GM19023 (cell line): ENCODE data around the gene HOXD13.

Experiments
- ATAC-seq: cut with Tn5 transposase; IDR thresholded peaks from one replicate; pipeline ENCODE4 v1.9.1; 2021; ENCODE audit warnings: mild to moderate bottlenecking, moderate library complexity; ENCODE audit not compliant: unreplicated experiment

The HOXD13 gene

DNA sequence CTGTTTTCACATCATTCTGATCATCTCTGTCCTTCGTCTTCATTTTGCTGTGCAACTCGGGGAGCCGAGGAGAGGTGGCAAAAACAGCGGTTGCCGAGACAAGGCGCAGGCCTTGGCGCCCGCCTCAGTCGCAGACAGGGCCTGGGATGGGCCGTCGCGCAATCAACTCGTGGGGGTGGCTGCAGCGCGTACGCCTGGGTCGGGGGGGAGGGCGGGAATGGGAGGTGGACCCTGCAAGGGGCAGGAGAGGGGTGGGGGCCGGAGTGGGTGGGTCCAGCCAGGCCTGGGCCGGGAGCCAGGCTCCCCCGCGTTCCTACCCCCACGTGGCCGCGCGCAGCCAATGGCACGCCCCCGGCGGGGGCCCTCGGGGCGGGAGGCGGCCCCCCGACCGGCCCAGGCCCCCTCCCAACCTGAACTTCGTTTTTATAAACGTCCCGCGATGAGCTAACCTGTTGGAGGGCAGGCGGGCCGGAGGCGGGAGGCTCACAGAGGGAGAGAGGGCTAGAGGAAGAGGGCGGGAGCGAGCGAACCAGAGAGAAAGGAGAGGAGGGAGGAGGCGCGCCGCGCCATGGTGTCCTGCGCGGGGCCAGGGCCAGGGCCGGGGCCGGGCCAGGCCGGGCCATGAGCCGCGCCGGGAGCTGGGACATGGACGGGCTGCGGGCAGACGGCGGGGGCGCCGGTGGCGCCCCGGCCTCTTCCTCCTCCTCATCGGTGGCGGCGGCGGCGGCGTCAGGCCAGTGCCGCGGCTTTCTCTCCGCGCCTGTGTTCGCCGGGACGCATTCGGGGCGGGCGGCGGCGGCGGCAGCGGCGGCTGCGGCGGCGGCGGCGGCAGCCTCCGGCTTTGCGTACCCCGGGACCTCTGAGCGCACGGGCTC lies at the start of gene HOXD13:
TSS of gene HOXD13 (plus strand) at position 452 of the 875 bp plus-strand sequence. CDS start at position 622, 170 bp downstream.
- no peak for ATAC-seq

DNA sequence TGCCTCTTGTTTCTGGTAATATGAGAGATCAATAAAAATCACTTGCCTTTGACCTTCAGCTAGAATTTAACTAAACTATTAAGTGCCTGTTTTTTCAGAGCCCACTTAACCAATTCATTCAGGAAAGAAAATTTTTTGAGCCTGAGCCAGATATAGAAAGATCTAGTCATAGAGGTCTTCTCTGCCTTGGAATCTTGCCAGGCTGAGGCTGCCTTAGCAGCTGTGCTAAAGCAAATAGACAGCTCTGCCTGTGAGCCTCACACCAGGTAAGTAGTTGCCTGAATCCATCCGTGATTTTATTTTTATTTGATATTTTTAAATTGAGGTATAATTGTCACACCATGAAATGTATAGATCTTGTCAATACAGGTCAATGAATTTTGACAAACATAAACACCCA lies 36.1 kb upstream of the HOXD13 start:
- ATAC-seq, result no peak

DNA sequence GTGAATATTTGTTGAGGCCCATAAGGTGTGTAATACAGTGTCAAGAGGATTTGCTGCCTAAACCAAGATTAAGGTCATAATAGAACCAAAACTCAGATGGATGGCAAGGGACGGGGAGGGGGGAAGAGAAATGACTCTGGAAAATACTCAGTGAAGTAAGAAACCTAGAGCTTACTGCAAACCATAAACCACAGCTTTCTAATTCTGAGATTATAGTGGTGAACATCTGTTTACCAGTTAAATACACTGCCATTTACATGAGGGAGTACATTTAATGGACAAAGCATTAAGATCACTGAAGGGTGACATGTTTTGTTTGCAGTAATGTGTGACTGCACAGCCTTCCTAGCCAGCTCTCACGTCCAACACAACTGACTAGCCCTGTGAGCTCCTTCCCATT lies 28.6 kb upstream of the HOXD13 start:
- no peak for ATAC-seq

DNA sequence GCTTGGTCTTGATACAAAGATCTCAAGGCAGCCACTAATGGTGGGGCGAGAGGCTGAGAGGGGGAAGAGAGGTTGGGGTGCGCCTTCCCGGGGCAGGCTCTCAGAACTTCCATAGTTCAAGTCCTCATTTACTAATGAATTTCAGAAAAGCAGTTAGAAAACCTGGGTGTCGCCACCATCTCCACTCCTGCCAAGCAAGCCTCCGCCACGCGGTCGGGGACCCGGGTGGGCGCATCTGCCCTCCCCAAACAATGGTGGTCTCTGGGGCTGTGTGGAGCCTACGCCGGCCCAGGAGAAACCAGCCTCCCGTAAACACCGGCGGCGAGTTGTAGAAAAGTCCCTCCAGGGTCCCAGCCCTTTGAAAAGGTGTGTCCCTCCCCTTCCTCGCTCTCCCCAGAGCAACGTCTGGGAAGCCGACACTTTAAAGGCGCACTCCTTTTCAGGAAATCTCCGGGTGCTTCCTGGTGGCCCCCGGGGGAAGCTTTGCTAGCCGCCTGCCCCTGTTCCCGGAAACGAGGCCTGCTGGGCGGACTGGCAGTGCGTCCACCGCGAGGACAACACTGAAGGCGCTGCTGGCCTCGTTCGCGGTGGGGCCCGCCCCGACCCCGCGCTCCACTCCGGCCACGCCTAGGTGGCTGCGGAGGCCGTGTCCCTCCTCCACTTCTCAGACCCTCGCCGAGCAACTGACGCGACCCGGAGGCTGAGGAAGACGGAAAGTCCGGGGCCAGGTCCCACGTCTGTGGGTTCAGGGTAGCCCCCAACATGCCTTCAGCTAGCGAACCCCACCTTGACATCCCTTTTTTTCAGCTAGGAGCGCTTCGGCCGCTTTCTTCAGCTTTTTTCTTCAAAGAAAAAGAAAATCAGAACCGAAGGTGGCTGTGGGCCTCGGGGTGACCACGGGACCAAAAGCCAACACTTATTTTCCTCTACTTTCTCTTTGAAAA lies 25.6 kb upstream of the HOXD13 start:
- ATAC-seq, result no peak

DNA sequence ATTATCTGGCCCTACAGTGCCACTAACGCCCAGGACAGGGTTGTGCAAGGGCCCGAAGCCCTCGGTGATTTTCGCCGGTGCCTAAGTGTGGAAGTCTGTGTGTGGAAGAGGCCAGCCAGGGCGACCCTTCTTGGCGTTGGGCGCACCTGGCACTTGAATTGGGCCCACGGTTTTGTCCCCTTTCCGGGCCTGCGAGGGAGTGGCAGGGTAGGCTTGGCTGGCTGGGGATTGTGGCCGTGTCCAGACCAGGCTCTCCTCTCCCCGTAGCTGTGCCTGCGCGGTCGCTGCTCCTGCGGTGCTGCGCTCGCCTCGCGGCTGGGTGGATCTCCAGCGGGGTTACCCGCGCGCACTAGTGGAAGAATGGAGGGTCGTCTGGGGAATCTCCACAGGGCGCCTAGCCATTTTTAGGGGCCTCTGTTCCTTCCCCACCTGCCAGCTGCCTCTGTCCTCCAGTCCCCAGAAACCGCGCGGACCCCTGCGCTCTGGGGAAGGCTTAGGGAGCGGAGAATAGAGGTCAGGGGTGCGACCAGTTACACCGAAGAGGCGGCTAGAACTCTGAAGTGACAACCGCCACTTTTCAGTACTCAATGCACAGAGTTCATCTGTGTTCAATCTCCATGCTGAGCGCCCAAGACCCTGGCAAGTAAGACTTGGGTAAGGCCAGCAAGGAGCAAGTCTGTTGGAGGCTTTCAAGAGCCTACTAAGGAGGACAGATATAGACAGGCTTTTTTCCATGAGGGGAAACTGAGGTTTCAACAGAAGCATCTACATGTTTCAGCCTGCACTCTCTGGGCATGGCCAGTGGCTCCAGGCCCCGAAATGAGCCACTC lies 24.7 kb upstream of the HOXD13 start:
- no peak for ATAC-seq

DNA sequence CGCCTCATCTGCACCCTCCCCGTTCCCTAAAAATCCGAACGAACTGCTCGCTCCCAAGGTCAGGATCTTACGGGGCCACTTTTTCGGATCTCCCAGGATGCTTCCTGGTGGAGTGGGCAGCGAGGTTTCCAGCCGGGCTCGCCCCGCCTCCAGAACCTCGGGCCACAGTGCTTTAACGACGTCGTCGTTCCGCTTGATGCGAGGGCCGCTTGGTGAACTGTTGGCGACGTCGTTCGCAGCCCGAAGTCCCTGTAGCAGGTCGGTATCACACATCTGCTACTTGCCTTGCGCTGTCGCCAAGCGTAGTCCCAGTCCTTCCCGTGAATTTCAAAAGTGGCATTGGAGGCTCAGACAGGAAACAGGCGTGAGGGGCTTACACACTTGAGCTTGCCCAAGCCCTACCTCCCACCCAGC lies 24.1 kb upstream of the HOXD13 start:
- ATAC-seq, result no peak

DNA sequence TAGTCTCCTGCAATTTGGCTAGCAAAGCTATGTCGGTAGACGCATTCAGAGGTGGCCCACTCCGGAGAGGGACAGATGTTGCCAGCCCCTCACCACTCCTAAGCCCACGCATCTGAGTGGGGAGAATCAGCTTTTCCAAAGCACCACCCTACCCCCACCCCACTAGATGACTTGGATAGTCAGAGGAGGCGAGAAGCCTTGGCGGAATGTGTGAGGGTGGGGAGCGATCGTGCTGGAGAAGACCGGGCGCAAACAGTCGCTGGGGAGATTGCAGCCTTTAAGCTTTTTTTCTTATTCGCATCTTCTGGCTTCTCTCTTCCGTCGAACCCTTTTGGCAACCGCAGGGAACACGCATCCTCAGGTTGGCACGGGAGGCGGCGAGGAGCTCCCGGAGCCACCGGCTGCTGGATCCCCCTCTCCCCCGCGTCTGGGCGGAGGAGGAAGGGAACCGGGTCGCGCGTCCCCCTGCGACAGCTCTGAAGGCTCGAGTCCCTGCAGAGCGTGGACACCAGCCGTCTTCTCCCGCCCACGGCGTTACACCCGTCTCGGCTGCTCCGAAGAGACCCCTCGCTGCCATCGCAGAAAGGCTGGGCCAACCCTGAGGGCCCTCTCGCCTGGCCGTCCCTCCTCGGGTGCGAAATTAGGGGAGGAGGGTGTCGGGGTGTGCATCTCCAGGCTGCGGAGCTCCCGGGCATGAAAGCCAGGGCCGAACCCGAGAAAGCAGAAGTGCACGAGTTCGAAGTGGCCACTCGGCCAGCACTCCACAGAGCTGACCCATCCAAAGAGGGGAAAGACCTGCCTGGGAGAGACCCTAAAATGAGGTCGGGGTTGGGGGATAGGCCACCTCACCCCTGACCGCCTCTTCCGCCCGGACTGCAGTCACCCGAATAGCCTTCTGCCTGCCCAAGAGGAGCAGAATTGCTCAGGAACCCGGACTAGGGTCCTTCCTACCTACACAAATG lies 20.9 kb upstream of the HOXD13 start:
- no peak for ATAC-seq

DNA sequence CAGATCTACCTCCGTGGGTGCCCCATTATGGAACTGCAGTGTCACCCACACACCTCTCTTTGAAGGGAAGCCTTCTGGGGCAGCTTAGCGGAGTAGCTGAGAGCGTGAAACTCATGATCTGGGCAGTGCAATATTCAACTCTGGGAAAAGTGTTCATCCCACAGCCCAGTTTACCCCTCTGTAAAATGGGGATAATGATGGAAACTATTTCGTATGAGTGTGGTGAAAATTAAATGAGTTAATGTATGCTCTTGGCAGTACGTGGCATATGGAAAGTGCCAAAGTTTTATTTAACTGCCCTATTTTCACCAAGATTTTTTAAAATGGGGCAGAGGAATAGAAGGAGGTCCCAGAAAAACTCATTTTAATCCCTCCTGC lies 20.2 kb upstream of the HOXD13 start:
- no peak for ATAC-seq

DNA sequence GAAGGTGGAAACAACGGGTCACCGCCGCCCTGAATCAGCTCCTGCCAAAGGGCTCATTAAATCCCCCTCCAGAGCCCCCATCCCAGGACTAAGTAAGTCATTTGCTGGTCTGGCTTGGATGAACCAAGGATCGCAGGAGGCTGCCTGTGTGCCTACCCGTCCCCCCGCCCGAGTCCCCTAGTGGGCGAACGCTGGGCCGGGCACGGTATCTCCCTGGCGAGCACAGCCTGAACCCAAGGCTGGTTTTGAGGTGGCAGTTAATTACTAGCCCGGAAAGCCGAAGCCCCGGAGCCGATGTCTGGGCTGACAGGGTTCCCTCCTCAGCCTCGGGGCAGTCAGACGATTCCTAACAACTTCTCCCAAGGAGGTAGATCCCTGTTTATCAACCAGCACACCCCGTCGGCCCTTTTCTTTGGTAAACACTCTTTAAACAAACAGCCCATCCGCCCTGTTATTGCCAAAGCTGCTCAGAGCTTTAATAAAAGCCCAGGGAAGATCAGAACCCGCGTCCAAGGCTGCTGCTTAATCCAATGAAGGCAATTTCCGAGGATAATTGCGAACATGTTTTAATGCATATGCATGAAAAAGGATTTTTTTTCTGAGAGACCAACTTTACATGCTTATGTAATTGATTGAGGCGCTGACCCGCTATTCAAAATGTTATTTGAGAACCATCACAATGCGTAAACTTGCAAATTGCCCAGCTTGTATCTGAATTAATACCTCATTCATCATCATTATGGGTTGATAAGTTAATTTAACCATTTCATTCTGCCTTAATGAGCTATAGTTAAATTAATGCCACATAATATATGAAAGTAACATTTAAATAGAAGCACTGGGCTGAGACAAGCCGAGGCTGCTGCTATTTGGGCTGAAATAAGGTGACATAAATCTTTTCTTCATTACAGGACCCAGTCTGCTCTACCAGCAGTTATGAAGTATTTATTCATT lies 19.3 kb upstream of the HOXD13 start:
- ATAC-seq, result no peak

DNA sequence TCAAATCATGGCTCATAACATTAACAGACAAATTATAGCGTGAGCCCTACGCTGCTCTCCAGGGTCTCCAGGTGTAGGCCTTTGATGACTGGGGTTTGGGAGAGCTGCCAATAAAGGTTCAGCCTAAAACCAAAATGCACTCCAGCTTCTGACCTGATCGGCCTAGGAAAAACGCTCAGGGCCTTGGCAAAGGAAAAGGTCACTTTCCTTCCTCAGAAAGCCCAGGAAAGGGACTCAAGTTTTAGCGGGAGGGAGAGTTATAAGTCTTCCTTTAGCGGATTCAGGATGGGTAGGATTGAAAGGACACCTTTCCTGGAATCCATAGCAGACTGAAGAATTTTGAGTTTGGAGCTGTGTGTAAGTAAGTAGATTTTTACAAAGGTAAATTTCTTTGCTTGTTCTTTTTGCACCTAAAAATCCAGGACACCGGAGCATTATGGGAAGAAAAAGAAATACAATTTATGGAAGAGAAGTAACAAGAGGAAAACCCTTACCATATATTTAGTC lies 17.5 kb upstream of the HOXD13 start:
- ATAC-seq, result no peak

DNA sequence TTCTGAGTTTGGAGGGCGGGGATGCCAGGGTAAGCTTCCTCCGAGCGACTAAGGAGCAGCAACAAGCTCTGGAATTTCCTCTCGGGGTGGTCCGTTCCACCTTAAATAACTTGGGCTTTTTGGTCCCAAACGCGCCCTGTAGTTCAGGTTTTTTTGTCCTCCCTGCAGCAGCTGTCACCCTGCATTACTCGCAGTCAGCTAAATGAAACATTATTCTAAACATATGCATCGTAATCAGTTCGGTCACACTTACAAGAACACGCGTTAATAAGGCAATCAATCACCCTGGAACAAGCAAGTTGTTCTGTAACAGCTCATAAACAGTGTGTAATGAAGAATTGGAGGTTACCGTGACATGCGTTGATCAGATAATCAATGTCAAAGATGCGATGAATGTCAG lies 17.0 kb upstream of the HOXD13 start:
- no peak for ATAC-seq

DNA sequence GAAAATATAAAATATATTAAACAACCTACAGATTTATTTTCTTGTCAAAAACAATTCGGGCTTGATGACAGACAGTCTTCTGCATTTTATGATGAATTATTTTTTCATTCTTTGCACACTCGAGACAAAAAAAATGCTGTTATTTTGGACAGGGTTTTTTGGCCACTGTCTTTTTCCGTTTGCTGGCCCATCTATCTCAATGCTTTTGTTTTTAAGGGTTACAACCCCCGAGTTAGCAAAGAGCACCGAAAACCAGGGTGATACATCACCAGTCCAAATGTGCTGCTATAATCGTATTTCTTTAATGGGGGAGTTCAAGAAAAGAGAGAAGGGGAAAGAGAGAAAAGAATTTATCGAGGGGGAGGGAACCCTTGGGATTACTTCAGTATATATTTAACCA lies 16.5 kb upstream of the HOXD13 start:
- no peak for ATAC-seq

DNA sequence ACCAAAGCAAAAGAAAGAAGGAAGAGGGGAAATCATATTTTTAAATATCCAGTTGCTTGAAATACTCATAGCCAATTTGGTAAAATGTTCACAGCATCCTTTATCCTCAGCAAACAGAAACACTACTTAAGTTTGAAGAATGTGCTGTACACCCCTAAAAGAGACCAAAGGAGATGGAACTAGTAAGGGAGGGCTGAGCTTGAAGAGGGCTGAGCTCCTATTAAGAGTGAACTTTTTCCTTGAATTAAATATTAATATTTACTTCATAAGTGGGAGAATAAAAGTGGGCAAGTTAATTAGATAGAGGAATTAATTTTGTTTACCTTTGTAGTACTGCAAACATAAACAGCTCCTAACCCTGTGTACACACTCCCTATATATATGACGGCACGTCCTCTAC lies 15.7 kb upstream of the HOXD13 start:
- no peak for ATAC-seq

DNA sequence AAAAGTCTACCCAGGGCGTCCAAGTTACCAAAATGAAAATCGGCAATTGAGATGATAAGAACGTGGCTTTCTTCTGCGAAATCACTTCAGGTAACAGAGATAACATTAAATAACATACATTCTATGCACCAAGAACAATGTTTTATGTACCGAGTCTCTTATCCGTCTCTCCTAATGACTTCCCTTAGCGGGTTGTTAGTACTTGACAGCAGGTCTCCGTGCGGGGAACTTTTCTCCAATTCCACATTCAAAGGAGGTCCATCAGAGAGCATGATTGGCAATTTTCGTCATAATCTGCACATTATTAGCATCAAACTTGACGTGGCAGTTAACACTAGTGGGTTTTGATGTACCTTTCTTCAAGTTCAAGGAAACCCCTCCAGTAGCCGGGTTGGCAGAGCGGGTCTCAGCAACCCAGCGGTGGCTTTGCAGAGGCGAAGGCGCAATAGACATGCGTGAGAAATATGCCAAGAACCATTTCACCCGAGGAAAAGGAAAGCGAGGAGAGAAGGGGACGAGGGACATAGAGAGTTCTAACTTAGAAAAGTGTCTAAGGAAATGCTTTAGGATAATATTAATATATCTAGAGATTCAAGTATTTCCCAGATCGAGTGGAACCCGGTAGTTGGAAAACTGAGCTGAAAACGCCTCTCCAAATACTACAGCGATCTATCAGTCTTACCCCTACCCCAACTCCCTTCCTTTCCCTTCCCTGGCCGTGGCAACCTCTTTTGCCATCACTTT lies 13.8 kb upstream of the HOXD13 start:
- ATAC-seq, result no peak

DNA sequence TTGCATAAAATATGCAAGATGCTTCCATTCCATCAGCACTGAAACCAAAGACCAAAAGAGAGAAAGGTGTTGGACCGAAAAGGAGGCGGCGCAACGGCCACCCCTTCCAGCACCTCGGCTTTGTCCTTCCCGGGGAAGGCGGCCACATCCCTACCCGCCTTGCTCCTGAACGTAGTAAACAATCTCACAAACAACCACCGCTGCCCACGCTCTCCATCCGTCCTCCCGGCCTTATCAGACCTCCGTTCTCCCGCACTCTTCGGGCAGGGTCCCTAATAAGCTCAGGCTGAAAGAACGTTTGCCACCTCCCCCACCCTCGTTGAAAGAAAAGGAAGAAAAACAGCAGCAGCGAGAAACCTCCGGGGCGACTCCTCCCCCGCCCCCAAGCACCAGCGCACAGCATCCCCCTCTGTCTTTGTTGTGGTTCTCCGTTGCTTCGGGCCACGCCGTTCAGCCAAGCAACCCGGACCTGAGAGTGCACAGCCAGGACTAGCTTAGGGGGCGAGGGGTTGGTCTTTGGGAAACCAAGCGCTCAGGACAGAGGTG lies 13.2 kb upstream of the HOXD13 start:
- ATAC-seq, result no peak

DNA sequence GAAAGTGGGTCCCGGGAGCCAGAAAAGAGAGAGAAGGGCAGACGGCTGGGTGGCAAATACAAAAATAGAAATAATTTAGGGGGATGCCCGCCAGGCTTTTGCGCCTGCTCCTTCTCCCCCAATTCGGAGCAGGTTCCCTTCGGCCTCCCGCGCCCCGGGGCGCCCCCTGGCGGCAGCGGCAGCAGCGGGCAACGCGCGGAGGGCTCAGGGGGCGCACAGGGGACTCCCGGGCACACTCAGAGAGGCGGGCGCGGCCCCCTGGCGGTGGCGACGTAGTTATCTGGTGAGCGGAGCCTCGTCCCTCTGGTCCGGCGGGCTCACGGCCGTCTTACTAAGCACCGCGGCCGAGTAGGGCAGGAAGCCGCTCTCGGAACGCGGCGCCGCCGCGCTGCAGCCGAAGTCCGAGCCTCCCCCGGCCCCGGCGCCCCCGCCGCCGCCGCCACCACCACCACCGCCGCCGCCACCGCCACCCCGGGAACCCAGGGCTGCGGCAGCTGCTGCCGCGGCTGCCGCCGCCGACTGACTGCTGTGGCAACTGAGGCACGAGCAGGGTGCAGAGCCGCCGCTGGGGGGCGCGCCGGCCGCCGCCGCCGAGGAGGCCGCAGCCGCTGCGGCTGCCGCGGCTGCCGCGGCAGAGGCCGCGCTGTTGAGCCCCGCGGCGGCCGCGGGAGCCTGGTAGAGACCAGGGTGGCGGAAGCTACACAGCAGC lies 12.5 kb upstream of the HOXD13 start:
- ATAC-seq, result no peak
